GM21526 (cell line): ENCODE results near the gene ENAH.

Experiments
- ATAC-seq: cut with Tn5 transposase; IDR thresholded peaks from one replicate; pipeline ENCODE4 v1.9.1; 2021; ENCODE audit warnings: moderate library complexity; ENCODE audit not compliant: unreplicated experiment, low FRiP score

Gene ENAH

DNA sequence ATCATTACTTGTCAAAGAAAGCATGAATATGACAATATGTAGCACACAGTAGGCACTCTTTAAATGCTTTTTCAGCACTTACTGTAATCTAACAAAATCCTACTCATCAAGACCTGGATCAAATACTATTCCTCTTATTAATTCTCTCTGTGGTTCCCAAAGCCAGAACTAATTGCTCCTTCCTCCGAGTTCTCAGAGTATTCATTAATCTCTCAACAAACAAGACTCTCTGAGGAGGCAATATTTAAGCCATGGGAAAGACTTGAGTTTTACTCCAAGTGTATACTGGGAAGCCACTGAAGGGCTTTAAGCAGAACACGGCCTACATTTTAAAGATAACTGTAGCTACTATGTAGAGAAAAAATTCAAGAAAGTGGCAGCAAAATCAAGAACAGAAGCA lies 79.7 kb downstream of the ENAH start:
- ATAC-seq, result no peak

DNA sequence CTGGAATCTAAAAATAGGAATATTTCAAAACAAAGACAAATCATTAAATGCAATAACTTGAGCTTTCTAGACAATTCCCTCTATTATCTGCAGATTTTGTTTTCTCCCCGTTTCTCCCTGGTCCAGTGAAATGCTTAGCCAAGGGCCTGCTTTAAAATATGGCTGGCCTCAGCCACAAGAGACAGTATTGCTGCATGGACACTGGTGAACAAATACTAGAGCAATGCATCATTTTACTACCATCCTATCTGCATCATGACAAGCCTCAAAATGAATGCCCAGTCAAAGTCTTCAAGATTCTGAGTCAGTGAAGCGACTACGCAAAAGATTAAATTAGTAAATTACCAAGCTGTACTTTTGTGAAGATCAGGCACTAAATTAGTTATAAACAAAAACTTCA lies 80.5 kb downstream of the ENAH start:
- no peak for ATAC-seq

- ATAC-seq, result no peak
Measured at GRCh38 chr1:225567789-225568188, 85.1 kb downstream of the ENAH start.

- no peak for ATAC-seq
Measured at GRCh38 chr1:225565847-225566246, 87.1 kb downstream of the ENAH start.

DNA sequence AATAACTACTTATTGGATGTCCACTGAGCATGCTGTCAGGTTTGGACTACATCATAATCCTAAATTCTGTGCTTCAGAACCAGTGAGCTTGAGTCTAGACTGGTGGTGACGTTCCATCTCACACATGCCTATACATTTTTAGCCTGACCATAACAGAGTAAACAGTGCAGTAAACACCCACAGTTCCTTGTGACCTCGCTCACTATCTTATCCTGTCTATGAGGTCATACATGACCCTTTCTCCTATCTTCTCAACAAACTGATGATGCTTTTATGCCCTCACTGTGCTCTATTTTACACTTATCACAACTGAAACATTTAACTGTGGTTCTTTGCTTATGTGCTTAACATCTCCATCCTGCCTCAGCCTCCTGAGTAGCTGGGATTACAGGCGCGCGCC lies 91.2 kb downstream of the ENAH start:
- no peak for ATAC-seq

- ATAC-seq, result no peak
Measured at GRCh38 chr1:225559902-225560301, 93.0 kb downstream of the ENAH start.

DNA sequence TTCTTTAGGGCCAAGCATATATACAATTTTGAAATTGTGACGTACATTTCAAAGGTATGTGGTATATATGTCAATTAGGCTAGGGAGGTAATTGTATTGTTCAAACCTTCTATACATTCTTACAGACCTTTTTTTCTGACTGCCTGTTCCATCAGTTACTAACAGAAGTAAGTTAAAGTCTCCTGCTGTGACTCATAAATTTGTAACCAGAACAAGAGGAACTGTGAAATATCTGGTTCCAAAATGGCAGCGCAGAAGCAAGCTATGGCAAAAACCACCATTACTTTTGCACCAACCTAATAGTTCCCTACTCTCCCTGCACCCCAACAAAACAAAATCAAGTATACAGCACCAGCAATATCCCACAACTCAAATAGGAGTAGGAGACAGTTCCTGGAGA lies 93.6 kb downstream of the ENAH start:
- ATAC-seq, result no peak

DNA sequence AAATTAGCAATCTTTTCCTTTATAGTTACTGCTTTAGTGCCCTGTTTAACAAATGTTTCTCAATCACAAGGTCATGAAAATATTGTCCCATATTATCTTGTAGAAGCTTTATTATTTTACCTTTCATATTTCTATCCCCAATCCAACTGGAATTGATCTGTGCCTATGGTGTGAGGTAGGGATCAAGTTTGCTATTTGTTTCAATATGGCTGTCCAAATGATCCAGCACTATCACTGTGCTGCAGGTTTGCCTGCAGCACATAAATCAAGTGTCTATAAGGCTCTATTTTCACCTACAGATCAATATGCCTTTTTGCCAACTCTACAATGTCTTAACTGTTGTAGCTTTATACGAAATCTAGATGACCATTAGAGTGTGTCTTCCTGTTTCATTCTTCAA lies 96.2 kb downstream of the ENAH start:
- ATAC-seq, result no peak

GRCh38 chr1:225555821-225556220 lies 97.1 kb downstream of the ENAH start:
- no peak for ATAC-seq

GRCh38 chr1:225554216-225554812 lies 98.6 kb downstream of the ENAH start:
- no peak for ATAC-seq

DNA sequence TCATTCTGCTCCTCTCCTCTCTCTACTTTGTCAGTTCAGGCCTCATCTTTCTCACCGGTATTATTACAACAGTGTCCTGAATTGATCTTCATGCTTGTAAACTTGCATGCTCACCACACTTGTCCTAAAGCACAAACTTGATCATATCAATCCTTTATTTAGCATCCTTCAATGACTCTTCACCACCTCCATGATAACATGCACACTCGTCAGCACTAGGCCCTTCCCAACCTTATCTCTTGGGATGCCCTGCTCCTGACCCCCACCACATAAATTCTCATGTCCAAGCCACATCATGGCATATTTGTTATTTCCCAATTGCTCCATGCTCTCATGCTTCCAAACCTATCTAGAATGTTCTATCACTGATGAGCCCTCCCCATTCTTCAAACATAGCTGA lies 103.1 kb downstream of the ENAH start:
- ATAC-seq, result no peak

GRCh38 chr1:225548140-225548857 lies 104.6 kb downstream of the ENAH start:
- ATAC-seq, result no peak

DNA sequence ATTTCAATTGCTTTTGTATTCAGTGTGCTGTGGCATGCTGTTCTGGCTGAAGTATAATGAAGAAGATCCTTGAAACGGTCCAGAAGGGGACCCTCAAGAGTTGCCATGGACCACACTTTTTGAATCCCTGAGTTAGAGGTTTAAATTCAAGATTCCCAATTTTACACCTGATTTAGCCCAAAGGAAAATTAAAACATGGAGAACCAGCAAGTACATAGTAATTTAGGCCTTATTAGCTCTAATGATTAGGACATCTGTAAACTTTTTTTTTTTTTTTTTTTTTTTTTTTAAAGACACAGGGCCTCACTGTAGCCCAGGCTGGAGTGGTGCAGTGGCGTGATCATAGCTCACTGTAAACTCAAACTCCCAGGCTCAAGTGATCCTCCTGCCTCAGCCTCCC lies 107.3 kb downstream of the ENAH start:
- no peak for ATAC-seq

DNA sequence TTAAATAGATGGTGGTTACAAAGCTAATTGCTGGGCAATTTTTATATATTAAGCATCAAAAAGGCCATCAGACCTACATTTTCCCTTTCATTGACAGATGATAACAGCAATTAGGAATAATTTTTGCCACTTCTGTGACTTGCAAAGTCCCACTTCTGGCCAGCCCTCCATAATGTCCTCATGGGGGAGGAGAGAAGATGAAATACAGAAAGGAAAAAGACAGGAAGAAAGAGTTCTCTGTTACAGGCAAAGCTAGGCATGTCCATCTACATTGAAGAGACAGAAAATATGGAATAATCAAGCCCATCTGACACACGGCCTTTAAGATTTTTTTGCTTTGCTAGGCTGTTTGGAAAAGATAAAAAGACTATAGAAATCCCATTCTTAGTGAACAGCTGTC lies 108.0 kb downstream of the ENAH start:
- ATAC-seq, result no peak

DNA sequence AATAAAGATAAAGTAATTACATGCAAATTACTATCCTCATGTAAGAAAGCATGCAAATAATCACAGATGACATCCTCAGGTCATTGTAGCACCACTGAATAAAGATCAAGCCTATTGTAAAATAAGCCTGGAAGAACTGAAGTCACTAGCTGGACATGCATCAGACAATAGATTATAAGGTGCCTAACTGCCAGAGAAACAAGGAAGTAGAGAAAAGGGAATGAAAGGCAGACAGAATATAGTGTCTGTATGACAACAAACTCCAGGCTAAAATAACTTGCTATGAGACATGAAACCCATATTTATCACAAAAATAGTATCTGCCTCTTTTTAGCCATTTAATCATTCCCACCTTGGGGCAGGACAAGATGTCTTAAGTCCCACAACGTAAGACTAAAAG lies 108.7 kb downstream of the ENAH start:
- no peak for ATAC-seq

DNA sequence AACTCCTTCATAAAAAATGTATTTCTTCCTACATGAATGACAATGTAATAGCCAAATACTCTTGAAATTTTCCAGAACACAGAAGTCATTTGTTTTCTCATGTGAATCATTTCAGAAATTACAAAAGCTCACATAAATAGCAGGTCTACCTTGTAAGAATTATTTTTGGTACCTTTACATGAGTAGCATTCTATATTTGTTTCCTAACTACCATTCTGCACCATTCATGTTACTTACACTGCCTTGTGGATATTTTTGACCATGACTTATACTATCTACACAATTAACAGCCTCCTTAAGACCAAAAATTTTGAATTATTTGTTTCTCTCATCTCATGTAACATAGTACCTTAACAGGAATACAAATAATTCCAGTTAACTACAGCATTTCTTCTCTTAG lies 109.6 kb downstream of the ENAH start:
- ATAC-seq, result no peak

- ATAC-seq, result no peak
Measured at GRCh38 chr1:225541383-225541782, 111.5 kb downstream of the ENAH start.

GRCh38 chr1:225539575-225539974 lies 113.3 kb downstream of the ENAH start:
- ATAC-seq, result no peak

DNA sequence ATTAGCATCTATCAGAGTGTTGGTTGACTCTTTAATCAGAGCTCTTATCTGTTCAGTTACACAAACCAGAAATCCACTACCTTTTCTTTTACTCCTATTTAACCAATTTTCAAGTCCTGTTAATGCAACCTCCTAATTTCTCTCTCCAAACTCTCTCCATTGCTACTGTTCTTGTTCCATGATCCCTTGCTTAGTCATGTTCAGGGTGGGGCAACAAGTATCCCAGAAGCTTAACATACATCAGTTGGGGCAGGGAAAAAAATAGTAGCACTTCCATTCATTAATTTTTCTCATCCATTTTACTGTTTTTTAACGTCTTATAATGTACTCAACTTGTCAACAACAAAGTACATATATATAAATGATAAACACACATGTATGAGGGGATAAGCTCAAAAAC lies 113.9 kb downstream of the ENAH start:
- ATAC-seq, result no peak

DNA sequence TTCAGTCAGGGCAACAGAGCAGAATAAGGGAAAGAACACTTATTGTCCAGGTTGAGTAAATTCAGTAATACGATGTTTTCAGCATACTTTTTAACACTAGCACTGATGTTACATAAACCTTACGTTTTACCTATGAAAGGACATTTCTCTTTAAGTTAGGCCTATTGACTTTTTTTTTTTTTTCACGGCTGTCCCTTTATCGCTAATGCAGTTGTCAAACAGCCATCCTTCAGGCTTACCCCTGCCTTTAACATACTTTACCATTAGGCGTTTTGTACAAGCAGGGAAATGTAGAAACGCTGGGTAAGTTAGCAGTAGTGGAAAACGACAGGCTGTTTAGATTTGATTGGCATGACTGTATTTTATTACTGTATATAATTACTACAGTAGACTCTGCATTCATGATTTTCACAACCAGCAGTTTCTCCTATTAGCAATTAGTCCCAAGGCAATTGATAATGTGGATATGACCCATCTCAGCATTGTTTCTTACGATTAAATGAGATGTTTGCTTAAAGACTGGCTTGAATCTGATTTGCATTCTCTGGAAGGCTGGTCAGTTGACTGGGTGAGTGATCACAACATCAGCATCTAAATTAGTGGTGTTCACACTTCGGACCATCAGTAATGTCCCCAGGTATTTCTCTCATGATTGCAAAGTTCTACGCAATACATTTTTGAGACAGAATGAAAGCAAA lies 115.2 kb downstream of the ENAH start:
- ATAC-seq, result no peak

DNA sequence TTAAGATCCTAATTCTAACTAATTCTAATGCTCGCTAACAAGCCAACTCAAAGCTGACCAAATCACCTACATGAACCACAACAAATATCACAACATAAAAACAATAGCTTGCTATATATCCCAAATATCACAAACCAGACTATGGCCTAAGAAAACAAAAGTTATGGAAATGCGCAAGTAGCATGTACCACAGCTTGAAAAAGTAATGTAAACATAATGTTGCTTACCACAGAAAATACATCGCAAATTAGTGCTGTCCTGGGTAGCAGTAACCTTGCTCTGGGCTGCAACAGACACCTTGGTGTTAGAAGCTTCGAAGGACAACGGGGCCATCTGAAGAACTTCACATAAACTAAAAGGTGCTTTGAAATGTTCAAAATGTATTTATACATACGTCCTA lies 117.6 kb downstream of the ENAH start:
- ATAC-seq, result no peak

DNA sequence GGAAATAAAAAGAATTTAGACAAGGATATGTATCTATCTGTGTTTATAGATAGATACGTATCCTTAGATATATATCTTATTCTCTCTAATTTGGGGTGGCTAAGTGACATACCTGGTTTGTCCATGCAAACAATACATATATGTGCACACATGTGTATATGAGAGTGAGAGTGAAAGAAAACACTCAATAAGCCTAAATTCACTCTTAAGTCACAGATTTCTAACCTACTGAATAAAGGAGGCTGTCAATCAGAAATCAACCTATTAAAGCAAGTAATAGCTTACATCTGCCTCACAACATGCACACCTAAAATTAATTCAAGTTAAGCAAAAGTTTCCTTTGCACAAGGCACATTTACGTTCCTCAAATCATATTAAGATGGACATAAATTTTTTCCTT lies 118.2 kb downstream of the ENAH start:
- no peak for ATAC-seq
